Transverse colon (tissue), 4 donors: ENCODE results near the gene ULK4. TPM values are rescaled to one million over a fixed set of nuclear protein-coding genes. Genes with fewer than 3 reads are reported as not detected.

Experiments
- DNase-seq: peaks from one replicate; pipeline ENCODE4 v3.0.0-alpha.2; 2019
- H3K27ac ChIP-seq, 4 donors: fragments of 200-600 bp; sonication (generic); 2 replicates each; pipeline ENCODE4 v1.5.1; 2016 to 2018; ENCODE audit warnings: inconsistent platforms in 4 of 4
- H3K27me3 ChIP-seq: fragments of 200-600 bp; sonication (generic); 2 replicates; pipeline ENCODE4 v1.5.1; 2017; ENCODE audit warnings: inconsistent platforms
- H3K36me3 ChIP-seq, 4 donors: fragments of 200-600 bp; sonication (generic); 2 replicates each; pipeline ENCODE4 v1.5.1; 2017 to 2019; ENCODE audit warnings: inconsistent platforms in 4 of 4
- H3K4me1 ChIP-seq, 4 donors: fragments of 200-600 bp; sonication (generic); 2 replicates each; pipeline ENCODE4 v1.5.1; 2017 to 2020; ENCODE audit warnings: inconsistent platforms in 4 of 4
- H3K4me3 ChIP-seq, 4 donors: fragments of 200-600 bp; sonication (generic); 1 replicate in 1 of 4; 2 replicates in 3 of 4; pipeline versions ENCODE4 v1.5.1 to v1.6.1; 2017 to 2019; ENCODE audit warnings: inconsistent platforms in 4 of 4
- H3K9me3 ChIP-seq, 2 donors: fragments of 200-600 bp; sonication (generic); 2 replicates each; pipeline ENCODE4 v1.5.1; 2017 to 2019; ENCODE audit warnings: inconsistent platforms in 2 of 2
- CTCF ChIP-seq, 5 experiments: fragments of 200-600 bp in 3 of 5; fragments of 450-650 bp in 2 of 5; sonication (generic) in 3 of 5; IDR thresholded peaks; 1 replicate in 2 of 5; 2 replicates in 3 of 5; pipeline ENCODE4 v1.5.1; 2016 to 2017; ENCODE audit warnings: antibody characterized with exemption in 5 of 5, inconsistent platforms in 3 of 5, mild to moderate bottlenecking in 2 of 5, moderate library complexity in 1 of 5
- EP300 ChIP-seq: sonication (generic); formaldehyde crosslinking; IDR thresholded peaks from one replicate; pipeline ENCODE4 v1.6.1; 2017; ENCODE audit warnings: antibody characterized with exemption, low read depth
- POLR2A ChIP-seq: fragments of 450-650 bp; IDR thresholded peaks from one replicate; pipeline ENCODE4 v1.6.1; 2016; ENCODE audit warnings: antibody characterized with exemption, mild to moderate bottlenecking, moderate library complexity
- POLR2AphosphoS5 ChIP-seq, 3 donors: sonication (generic); formaldehyde crosslinking; IDR thresholded peaks; one replicate each; pipeline ENCODE4 v1.6.1; 2016; ENCODE audit warnings: antibody characterized with exemption in 3 of 3
- WGBS, 2 donors: methylation state at CpG; one replicate each; pipeline ENCODE4 v1.1.5; 2018; ENCODE audit warnings: low coverage in 1 of 2; 5-methylcytosine and 5-hydroxymethylcytosine counted together
- in situ Hi-C, 4 donors: fragments of 200-750 bp; cut with MboI; loops; one replicate each; pipeline versions ENCODE4 v1.15.0 to v1.15.1; 2017; ENCODE audit warnings: low sequenced_read_pairs in 3 of 4, low pct_ligation_motif_present in 1 of 4, low pct_unique_long_range_greater_than_20kb in 1 of 4
- intact Hi-C: fragments of 100-400 bp; cut with DNase I; formaldehyde crosslinking; loops from one replicate; pipeline ENCODE4 v1.15.1; 2023; ENCODE audit warnings: low total_unique reads
- total RNA-seq, 4 donors: library from RNA; depleted of rRNA; stranded (reverse); fragments of >200 nt; gene quantifications; one replicate each; pipeline ENCODE4 v1.1.0, GENCODE V29; 2016

ULK4 gene
- total RNA-seq, 4 donors from 2014 or later: 4.1 to 19.2 (median 11.7) TPM

DNA sequence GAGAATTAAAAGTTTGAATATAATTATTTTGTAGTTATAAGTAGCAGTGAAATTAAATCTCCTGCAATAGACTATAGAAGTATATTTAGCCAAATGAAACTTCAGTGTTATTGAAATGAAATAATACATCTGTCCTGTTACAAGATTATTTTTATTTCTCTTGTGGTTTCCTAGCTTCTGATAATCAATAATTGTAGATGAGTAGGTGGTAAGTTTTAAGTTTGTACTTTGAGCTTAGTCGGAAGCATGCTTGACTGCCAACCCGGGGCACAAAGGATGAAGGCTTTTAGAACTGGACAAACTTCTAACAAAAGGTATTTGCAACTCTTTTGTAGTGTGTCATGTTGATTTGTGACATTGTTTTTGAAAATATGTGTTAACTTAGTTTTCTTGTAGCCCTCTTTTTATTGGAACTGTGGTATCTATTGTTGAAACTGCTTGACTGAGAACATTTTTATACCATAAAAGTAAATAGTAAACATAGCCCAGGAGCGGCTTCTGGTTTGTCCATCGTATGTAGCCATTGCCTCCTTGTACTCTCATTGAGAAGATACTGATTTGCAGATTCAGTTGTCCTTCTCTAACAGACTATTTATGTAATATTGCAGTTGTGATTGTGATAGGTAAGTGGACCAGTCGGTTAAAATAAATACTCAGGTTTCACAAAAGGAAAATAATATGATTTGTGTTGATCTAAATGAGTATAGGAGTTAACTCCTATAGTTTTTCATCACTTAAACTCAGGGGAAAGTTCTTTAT, 759.6 kb downstream of the ULK4 start:
- no peaks in the 10 kb centered on the region for H3K9me3 ChIP-seq
- H3K4me1 ChIP-seq: peaks cover 22 to 64% (median 49%) of the 10 kb centered on the region in 4 donors
- H3K27ac ChIP-seq: peak overlapping the region; percentile 10 to 100 (median 94)
- no peak for DNase-seq
- no peaks in the 10 kb centered on the region for H3K27me3 ChIP-seq
- peak overlapping the region in 2 of 4 donors; percentile 64 to 97 for H3K4me3 ChIP-seq
- 16 to 23% methylated on average over 5 of the region's 5 CpGs for WGBS, 2 donors
- intact Hi-C loops (no loop called here), in situ Hi-C loops (loop anchor here in 2 of 4 donors (25.0 kb wide), 1 partner anchor 615 kb away; no protein-coding TSS in a partner anchor)
- TF ChIP-seq POLR2A (no peak), POLR2AphosphoS5 (IDR thresholded peaks at IDR 0.05) (no peak), CTCF (IDR thresholded peaks at IDR 0.05) (no peak), EP300 (no peak)
- no peaks in the 10 kb centered on the region for H3K36me3 ChIP-seq

GRCh38 chr3:41200669-41201021, 761.3 kb downstream of the ULK4 start:
- Histone ChIP-seq H3K9me3 (no peaks in the 10 kb centered on the region), H3K4me3 (peak overlapping the region; percentile 64 to 97 (median 85)), H3K36me3 (no peaks in the 10 kb centered on the region), H3K27ac (peak overlapping the region; percentile 94 to 100 (median 96)), H3K27me3 (no peaks in the 10 kb centered on the region), H3K4me1 (peaks cover 13 to 48% (median 32%) of the 10 kb centered on the region in 4 donors)
- intact Hi-C loops (no loop called here), in situ Hi-C loops (loop anchor here in 2 of 4 donors (25.0 kb wide), 1 partner anchor 613 kb away; no protein-coding TSS in a partner anchor)
- 0% methylated on average over 2 to 7 of the region's 7 CpGs for WGBS, 2 donors
- no peak for TF ChIP-seq EP300
- peak in 2 of 3 donors; percentile 40 to 54 for TF ChIP-seq POLR2AphosphoS5 (IDR thresholded peaks at IDR 0.05)
- no peak for TF ChIP-seq CTCF (IDR thresholded peaks at IDR 0.05)
- TF ChIP-seq POLR2A: peak; percentile 50
- peak; percentile 23 for DNase-seq

GRCh38 chr3:41199866-41200668, 761.8 kb downstream of the ULK4 start:
- H3K4me3 ChIP-seq: peak overlapping the region; percentile 64 to 97 (median 85)
- no peaks in the 10 kb centered on the region for H3K27me3 ChIP-seq
- no peak for TF ChIP-seq EP300
- peak in 1 of 5 experiments; percentile 22 for TF ChIP-seq CTCF (IDR thresholded peaks at IDR 0.05)
- peak in 1 of 3 donors; percentile 1 for TF ChIP-seq POLR2AphosphoS5 (IDR thresholded peaks at IDR 0.05)
- TF ChIP-seq POLR2A: no peak
- no peaks in the 10 kb centered on the region for H3K36me3 ChIP-seq
- peak overlapping the region; percentile 94 to 100 (median 96) for H3K27ac ChIP-seq
- no peaks in the 10 kb centered on the region for H3K9me3 ChIP-seq
- 0% methylated on average over 6 to 25 of the region's 40 CpGs for WGBS, 2 donors
- intact Hi-C loops (no loop called here), in situ Hi-C loops (loop anchor here in 3 of 4 donors (25.0 kb wide), 1 partner anchor 613 kb away; no protein-coding TSS in a partner anchor)
- peaks cover 13 to 42% (median 28%) of the 10 kb centered on the region in 4 donors for H3K4me1 ChIP-seq
- peak; percentile 44 for DNase-seq
